GM19025 (cell line): ENCODE data around the gene GRIK4.

ENCODE experiments used
- ATAC-seq: cut with Tn5 transposase; IDR thresholded peaks from one replicate; pipeline ENCODE4 v1.9.1; 2021; ENCODE audit warnings: mild to moderate bottlenecking, low read depth, moderate library complexity; ENCODE audit not compliant: unreplicated experiment

Gene GRIK4

GRCh38 chr11:120659076-120659475 lies 147.5 kb downstream of the GRIK4 start:
- no peak for ATAC-seq

- no peak for ATAC-seq
Measured at GRCh38 chr11:120660024-120660565, 148.5 kb downstream of the GRIK4 start.

- no peak for ATAC-seq
Measured at GRCh38 chr11:120662071-120662676, 150.6 kb downstream of the GRIK4 start.

- no peak for ATAC-seq
Measured at GRCh38 chr11:120663142-120663541, 151.6 kb downstream of the GRIK4 start.

- no peak for ATAC-seq
Measured at GRCh38 chr11:120666121-120666639, 154.6 kb downstream of the GRIK4 start.

GRCh38 chr11:120667281-120667680 lies 155.7 kb downstream of the GRIK4 start:
- ATAC-seq, result no peak

GRCh38 chr11:120667934-120668333 lies 156.4 kb downstream of the GRIK4 start:
- ATAC-seq, result no peak

- ATAC-seq, result no peak
Measured at GRCh38 chr11:120668537-120668936, 157.0 kb downstream of the GRIK4 start.

GRCh38 chr11:120674542-120674941 lies 163.0 kb downstream of the GRIK4 start:
- no peak for ATAC-seq

- no peak for ATAC-seq
Measured at GRCh38 chr11:120675171-120675570, 163.6 kb downstream of the GRIK4 start.

GRCh38 chr11:120676991-120677390 lies 165.4 kb downstream of the GRIK4 start:
- no peak for ATAC-seq

GRCh38 chr11:120680322-120680721 lies 168.8 kb downstream of the GRIK4 start:
- ATAC-seq, result no peak

- ATAC-seq, result no peak
Measured at GRCh38 chr11:120681434-120682331, 170.1 kb downstream of the GRIK4 start.

GRCh38 chr11:120682332-120682649 lies 170.7 kb downstream of the GRIK4 start:
- no peak for ATAC-seq

- no peak for ATAC-seq
Measured at GRCh38 chr11:120682866-120683265, 171.3 kb downstream of the GRIK4 start.

- ATAC-seq, result no peak
Measured at GRCh38 chr11:120686516-120686915, 175.0 kb downstream of the GRIK4 start.

GRCh38 chr11:120688163-120688562 lies 176.6 kb downstream of the GRIK4 start:
- no peak for ATAC-seq

GRCh38 chr11:120689596-120690275 lies 178.2 kb downstream of the GRIK4 start:
- ATAC-seq, result no peak

GRCh38 chr11:120690406-120690805 lies 178.9 kb downstream of the GRIK4 start:
- no peak for ATAC-seq

- ATAC-seq, result no peak
Measured at GRCh38 chr11:120694726-120695125, 183.2 kb downstream of the GRIK4 start.

GRCh38 chr11:120695426-120695825 lies 183.9 kb downstream of the GRIK4 start:
- ATAC-seq, result no peak
